ENCODE data around the gene COL18A1.

DNA sequence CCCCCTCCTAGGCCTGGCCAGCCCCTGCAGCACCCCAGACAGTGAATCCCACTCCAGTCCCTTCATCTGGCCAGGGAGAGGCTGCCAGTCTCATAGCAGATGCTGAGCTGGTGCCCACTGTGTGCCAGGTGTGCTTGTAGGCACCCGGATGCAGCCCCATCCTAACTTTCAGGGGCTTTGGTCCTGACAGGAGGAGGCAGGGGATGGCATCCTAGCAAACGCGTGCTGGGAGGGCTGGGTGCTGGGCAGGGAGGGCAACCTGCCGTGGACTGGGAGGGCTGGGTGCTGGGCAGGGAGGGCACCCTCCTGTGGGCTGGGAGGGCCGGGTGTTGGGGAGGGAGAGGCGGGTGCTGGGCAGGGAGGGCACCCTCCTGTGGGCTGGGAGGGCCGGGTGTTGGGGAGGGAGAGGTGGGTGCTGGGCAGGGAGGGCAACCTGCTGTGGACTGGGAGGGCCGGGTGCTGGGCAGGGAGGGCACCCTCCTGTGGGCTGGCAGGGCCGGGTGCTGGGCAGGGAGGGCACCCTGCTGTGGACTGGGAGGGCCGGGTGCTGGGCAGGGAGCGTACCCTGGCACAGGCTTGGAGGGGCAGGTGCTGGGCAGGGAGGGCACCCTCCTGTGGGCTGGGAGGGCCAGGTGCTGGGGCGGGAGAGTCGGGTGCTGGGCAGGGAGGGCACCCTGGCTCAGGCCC, 102.0 kb downstream of the COL18A1 start:
- TF ChIP-seq ESRRG (CRISPR knock-in tag; IDR thresholded peaks at IDR 0.05) (no peak), RARB (CRISPR knock-in tag; IDR thresholded peaks at IDR 0.05) (no peak), TCF4 (CRISPR knock-in tag; IDR thresholded peaks at IDR 0.05; ENCODE audit: borderline replicate concordance) (no peak), ARNTL (CRISPR knock-in tag; IDR thresholded peaks at IDR 0.05; ENCODE audit: borderline replicate concordance, low read depth) (no peak)
- TF ChIP-seq, protein P1, sequence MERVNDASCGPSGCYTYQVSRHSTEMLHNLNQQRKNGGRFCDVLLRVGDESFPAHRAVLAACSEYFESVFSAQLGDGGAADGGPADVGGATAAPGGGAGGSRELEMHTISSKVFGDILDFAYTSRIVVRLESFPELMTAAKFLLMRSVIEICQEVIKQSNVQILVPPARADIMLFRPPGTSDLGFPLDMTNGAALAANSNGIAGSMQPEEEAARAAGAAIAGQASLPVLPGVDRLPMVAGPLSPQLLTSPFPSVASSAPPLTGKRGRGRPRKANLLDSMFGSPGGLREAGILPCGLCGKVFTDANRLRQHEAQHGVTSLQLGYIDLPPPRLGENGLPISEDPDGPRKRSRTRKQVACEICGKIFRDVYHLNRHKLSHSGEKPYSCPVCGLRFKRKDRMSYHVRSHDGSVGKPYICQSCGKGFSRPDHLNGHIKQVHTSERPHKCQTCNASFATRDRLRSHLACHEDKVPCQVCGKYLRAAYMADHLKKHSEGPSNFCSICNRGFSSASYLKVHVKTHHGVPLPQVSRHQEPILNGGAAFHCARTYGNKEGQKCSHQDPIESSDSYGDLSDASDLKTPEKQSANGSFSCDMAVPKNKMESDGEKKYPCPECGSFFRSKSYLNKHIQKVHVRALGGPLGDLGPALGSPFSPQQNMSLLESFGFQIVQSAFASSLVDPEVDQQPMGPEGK (CRISPR knock-in tag; IDR thresholded peaks at IDR 0.05; ENCODE audit: borderline replicate concordance), result no peak
